ENCODE results near the gene ZNF579. TPM values are rescaled to one million over a fixed set of nuclear protein-coding genes. Genes with fewer than 3 reads are reported as not detected.

The ZNF579 gene, protein sequence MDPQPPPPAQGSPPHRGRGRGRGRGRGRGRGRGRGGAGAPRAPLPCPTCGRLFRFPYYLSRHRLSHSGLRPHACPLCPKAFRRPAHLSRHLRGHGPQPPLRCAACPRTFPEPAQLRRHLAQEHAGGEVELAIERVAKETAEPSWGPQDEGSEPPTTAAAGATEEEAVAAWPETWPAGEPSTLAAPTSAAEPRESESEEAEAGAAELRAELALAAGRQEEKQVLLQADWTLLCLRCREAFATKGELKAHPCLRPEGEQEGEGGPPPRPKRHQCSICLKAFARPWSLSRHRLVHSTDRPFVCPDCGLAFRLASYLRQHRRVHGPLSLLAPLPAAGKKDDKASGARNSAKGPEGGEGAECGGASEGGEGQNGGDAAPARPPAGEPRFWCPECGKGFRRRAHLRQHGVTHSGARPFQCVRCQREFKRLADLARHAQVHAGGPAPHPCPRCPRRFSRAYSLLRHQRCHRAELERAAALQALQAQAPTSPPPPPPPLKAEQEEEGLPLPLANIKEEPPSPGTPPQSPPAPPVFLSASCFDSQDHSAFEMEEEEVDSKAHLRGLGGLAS
- polyA plus RNA-seq (2014; cell fraction: cytosol; rRNA removed) = 3.2 and 5.4 TPM in 2 replicates
- polyA plus RNA-seq (2014; cell fraction: nucleus; rRNA removed) = 3.1 and 4.9 TPM in 2 replicates

DNA sequence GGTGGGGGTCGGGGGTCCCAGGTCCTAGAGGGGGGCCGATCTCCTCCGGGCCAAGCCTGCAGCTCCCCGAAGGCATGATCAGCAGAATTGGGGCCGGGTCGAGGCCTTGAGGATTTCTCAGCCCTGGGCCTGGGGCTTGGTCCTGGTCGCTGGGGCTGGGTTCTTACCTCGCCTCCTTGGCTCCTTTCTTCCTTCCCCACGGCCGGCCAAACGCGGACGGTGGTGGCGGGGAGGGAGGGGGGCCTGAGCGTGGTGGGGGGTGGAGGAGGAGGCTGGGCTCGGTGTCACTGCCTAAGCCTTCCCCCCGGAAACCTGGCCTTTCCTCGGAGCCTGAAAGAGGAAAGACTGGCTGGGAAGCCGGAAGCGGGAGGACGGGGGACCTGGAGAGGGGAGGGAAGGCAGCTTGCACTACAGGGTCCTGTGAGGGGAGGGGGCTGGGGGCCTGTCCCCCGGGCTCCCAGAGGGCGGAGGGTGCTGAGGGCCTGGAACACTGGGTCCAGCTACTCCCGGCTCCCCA lies at the start of gene ZNF579:
Gene ZNF579, minus strand, starts transcription at position 221 of the 517 bp plus-strand sequence. CDS start 1,209 bp downstream, outside the sequence.
- peak; percentile 83 for DNase-seq (ENCODE audit: low spot score)

DNA sequence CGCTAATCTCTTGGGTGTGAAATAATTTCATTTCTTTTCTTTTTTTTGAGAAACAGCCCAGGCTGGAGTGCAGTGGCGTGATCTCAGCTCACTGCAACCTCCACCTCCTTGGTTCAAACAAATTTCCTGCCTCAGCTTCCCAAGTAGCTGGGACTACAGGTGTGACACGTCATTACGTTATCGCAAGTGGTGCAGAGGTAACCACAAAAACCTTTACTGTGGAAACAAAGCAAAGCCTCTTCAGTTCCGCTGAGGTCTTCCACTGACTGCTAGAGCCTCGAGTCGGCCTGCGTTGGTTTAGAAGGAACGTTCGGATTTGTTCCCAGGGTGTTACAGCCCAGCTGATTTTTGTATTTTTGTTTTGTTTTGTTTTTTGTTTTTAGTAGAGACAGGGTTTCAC lies 45.7 kb upstream of the ZNF579 start:
- DNase-seq (ENCODE audit: low spot score) = no peak

DNA sequence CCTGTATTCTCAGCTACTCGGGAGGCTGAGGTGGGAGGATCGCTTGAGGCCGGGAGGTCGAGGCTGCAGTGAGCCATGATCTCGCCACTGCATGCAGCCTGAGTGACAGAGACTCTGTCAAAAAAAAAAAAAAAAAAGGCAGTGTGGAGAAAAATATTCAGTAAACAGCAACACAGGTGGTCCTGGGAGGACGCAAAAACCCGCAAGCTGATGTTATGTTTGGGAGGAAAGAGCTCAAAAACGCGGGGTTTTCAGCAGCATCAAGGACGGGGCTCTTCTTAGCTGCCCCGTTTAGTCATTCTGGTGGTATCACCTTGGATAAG lies 44.3 kb upstream of the ZNF579 start:
- no peak for DNase-seq (ENCODE audit: low spot score)

DNA sequence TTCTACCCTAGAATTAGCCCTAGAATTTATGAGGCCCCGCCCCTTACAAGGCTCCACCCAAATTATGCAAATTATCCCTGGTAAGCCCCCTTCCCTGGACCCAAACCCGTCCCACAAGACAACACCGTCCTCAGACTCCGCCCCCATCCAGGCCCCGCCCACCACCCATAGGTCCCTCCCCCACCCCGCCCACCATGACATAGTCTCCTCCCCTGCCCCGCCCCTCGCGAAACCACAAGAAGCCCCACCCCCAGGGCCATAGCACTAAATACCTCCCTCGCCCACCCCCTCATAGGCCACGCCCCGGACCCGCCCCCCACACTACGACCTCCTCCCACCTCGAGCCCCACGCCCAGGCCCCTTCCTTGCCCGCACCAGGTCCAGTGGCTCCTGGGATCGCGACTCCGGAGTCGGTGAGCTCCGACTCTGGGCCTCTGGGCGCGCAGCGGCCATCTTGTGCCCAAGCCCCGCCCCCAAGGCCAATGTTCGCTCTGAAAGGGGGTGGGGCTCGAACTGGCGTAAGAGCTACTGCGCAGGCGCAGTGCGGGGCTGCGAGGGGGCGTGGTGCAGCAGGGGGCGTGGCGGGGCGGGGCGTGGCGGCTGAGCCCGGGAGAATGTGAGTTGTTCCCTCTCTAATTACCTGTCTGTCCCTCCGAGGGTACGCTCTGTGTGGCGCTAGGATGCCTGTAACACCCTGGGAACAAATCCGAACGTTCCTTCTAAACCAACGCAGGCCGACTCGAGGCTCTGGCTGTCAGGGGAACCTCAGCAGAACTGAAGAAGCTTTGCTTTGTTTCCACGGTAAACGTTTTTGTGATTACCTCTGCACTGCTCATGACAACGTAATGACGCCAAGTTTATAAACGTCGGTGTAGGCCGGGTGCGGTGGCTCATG lies 43.7 kb upstream of the ZNF579 start, which contains the start of gene ZNF784:
Gene ZNF784, minus strand, starts transcription at position 458 of the 895 bp plus-strand sequence. Its CDS starts 5 bp downstream, at position 453.
- peak; percentile 83 for DNase-seq (ENCODE audit: low spot score)

DNA sequence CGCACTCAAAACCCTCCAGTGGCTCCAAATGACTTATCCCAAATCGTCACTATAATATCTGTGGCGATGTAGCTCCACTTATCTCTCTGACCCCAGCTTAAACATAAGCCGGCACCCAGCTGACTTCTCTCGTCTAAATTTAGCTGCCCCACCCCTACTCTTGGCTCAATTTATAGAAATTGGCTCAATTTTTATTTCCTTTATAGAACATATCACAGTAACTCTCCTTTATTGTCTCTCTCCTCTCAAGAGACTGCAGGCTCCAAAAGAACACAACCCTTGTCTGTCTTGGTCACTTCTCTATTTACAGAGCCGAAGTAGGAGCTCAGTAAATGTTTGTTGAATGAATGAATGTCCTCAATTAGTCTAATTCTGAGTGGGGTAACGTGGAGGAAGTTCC lies 42.9 kb upstream of the ZNF579 start:
- DNase-seq (ENCODE audit: low spot score) = no peak

DNA sequence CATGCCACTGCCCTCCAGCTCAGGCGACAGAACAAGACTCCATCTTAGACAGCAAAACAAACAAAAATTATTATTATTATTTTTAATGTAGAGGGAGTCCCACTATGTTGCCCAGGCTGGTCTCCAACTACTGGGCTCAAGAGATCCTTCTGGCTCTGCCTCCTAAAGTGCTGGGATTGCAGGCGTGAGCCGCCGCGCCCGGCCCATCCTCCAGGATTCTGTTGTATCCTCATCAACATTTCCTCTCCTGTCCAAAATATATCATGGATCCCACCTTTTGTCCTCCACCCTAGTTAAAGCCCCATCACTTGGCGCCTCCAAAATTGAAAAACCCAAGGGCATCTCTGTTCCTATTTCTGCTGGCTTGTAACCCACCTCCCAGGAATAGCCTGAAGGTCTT lies 42.5 kb upstream of the ZNF579 start:
- no peak for DNase-seq (ENCODE audit: low spot score)

DNA sequence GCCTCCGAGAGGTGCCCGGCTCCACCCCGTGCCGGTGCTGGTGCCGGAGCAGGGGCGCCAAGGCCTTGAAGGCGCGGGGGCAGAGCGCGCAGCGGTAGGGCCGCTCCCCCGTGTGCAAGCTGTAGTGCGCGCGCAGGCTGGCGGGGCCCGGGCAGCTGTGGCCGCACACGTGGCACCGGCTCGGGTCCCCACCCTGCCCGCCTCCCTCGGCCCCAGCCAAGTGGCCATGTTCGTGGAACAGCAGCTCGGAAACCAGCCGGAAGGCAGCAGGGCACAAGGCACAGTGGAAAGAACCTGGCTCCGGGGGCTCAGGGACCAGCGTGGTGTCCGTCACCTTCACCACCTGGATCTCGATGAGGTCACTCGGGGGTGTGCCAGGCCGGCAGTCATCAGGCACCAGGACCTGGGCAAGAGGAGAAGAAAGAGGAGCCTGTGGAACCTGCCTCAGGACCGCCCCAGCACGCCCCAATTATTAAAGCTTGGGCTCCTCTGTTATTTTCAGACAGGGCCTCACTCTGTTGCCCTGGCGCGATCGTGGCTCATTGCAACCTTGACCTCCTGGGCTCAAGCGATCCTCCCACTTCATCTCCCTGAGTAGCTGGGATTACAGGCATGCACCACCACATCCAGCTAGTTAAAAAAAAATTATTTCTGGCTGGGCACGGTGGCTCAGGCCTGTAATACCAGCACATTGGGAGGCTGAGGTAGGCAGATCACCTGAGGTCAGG lies 41.8 kb upstream of the ZNF579 start:
- no peak for DNase-seq (ENCODE audit: low spot score)

DNA sequence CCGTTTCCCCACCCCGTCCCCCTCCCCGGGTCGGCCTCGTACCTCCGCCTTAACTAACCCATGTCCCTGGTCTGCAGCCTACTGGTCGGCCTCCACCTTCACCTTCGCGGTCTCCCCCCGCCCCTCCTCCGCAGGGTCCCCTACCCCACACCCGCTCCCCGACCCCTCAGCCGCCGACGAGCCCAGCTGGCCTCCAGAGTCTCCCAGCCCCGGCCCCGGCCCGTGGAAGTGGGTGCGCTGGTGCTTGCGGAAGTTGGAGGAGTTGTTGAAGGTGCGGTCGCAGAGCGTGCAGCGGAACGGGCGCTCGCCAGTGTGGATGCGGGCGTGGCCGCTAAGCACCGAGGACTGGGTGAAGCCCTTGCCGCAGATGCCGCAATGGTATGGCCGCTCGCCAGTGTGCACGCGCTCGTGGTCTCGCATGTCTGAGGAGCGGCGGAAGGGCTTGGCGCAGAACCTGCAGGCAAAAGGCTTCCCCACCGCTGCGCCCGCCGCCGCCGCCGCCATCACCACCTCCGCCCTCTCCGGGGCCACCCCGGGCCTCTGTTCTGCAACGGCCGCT lies 41.1 kb upstream of the ZNF579 start:
- DNase-seq (ENCODE audit: low spot score) = no peak

DNA sequence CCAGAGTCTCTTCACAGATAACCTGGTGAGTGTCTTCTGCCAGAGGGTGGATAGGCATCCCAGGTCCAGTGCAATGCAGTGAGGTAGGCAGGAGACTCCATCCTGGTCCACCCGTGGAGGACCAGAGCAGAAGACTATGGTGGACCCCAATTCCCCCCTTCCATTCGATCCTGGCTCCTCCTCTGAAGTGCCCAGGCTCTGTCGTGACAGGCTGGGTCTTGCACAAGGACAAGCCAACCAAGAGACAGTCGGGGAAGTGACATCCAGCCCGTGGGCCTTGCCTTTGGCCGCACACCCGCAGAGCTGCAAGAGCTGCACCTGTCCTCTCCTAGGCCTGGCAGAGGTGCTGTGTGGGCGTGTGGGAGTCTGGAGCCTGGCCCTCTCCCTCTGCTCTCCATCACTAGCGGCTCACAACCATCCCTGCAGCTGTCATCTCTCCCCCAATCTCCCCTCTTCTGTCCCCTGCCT lies 40.6 kb upstream of the ZNF579 start:
- DNase-seq (ENCODE audit: low spot score) = no peak

DNA sequence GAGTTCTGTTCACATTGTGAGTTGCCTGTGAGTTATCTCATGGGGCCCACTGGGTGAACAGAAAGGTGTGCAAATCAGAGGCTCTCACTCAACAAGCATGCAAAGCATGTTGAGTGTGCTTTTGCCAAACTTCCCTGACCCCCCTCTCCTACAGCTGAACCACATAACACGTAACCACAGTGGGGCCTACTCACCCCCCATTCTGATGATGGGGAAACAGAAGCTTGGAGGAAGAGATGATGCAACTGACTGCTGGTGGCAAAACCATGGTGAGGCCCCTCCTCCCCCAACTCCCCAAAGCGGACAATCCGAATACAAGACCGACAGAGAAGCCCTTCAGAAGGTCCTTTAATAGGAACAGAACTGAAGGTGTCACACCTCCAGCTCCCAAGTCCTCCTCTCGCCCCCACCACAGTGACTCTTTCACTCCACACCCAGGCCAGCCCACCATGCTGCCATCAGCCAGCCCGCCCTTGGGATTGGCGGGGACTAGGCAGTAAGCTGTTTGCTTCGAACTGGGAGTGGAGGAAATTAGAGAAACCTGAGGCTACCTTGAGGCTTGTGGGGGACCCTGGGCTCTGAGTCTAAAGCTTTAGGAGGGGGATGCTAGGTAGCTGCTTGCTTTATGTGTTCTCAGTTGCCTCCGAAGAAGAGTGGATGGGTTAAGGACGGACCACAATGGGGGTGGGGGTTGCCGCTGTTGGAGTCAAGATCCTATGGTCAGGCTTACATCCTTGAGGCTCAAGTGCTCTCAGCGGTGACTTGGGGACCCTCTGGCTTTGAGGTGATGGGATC lies 40.0 kb upstream of the ZNF579 start:
- DNase-seq (ENCODE audit: low spot score) = no peak

DNA sequence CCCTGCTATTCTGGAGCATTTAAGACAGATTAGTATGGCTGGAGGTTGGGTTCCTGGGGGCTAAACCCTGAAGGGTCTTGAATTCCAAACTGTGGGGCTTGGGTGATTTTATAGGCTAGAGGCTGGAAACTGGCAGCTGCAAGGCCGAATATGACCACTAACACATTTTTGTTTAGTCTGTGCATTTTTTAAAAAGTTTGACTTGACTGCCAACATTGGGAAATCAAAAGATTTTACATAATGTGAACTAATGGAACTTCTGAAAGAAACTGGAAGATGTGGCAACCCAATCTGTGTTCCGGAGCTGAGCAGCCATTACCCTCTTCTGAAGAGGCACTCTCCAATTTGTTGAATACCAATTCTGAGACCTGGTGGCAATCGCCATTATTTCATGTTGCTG lies 38.6 kb upstream of the ZNF579 start:
- DNase-seq (ENCODE audit: low spot score) = no peak

DNA sequence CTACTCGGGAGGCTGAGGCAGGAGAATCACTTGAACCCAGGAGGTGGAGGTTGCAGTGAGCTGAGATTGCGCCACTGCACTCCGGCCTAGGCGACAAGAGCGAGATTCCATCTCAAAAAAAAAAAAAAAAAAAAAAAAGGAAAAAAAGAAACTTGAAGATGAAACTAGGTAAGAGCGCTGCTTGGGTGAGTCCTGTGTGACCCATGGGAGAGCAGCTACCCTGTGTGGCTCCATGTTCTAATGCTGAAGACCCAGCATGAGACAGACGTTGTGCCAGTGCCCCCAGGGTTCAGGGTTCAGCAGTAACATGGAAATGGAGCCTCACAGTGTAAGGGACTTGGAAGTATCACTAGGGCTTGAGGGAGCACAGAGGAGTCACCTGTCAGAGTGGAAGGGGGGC lies 37.8 kb upstream of the ZNF579 start:
- no peak for DNase-seq (ENCODE audit: low spot score)

DNA sequence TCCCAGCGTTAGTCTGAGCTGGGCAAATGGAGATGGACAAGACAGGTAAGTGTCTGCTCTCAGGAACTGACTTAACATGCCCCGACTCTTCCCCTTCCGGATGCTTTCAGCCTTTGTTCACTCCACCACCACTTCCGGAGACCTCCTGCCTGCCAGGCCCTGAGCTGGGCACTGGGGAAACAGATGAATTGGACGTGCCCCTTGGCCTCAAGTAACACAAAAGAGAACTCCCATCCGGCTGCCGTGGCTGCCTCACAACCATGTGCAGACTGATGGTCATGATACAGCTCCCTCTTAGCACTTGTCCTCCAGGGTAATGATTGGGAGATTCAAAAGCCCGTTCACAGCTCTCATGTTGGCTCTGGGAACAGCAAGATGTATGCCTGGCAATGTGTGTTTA lies 36.8 kb upstream of the ZNF579 start:
- DNase-seq (ENCODE audit: low spot score) = no peak

DNA sequence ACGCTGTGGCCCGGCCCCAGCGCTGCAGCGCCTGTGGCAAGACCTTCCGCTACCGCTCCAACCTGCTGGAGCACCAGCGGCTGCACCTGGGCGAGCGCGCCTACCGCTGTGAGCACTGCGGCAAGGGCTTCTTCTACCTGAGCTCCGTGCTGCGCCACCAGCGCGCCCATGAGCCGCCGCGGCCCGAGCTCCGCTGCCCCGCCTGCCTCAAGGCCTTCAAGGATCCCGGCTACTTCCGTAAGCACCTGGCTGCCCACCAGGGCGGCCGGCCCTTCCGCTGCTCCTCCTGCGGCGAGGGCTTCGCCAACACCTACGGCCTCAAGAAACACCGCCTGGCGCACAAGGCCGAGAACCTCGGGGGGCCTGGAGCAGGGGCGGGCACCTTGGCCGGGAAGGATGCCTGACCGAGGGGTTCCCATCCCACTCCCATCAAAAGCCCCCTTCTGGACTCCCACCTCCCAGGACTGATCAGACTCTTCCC lies 35.8 kb upstream of the ZNF579 start:
- DNase-seq (ENCODE audit: low spot score) = no peak

DNA sequence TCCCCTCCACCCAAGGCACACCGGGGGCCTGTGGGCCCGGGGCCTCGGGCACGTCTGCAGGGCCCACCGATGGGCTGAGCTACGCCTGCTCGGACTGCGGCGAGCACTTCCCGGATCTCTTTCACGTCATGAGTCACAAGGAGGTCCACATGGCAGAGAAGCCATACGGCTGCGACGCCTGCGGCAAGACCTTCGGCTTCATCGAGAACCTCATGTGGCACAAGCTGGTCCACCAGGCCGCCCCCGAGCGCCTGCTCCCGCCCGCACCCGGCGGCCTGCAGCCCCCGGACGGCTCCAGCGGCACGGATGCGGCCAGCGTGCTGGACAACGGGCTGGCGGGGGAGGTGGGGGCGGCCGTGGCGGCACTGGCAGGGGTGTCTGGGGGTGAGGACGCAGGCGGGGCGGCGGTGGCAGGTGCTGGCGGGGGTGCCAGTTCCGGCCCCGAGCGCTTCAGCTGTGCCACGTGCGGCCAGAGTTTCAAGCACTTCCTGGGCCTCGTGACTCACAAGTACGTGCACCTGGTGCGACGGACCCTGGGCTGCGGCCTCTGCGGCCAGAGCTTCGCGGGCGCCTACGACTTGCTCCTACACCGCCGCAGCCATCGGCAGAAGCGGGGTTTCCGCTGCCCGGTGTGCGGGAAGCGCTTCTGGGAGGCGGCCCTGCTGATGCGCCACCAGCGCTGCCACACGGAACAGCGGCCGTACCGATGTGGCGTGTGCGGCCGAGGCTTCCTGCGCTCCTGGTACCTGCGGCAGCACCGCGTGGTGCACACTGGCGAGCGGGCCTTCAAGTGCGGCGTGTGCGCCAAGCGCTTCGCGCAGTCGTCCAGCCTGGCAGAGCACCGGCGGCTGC lies 35.1 kb upstream of the ZNF579 start:
- DNase-seq (ENCODE audit: low spot score) = no peak

DNA sequence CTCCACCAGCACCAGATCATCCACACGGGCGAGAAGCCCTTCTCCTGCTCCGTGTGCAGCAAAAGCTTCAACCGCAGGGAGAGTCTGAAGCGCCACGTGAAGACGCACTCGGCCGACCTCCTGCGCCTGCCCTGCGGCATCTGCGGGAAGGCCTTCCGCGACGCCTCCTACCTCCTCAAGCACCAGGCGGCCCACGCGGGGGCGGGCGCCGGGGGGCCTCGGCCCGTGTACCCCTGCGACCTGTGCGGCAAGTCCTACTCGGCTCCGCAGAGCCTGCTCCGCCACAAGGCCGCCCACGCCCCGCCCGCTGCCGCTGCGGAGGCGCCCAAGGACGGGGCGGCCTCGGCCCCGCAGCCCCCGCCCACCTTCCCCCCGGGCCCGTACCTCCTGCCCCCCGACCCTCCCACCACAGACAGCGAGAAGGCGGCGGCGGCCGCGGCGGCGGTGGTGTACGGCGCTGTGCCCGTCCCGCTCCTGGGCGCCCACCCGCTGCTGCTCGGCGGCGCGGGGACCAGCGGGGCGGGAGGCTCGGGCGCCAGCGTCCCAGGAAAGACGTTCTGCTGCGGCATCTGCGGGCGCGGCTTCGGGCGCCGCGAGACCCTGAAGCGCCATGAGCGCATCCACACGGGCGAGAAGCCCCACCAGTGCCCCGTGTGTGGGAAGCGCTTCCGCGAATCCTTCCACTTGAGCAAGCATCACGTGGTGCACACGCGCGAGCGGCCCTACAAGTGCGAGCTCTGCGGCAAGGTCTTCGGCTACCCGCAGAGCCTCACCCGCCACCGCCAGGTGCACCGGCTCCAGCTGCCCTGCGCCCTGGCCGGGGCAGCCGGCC lies 34.3 kb upstream of the ZNF579 start:
- DNase-seq (ENCODE audit: low spot score) = no peak

DNA sequence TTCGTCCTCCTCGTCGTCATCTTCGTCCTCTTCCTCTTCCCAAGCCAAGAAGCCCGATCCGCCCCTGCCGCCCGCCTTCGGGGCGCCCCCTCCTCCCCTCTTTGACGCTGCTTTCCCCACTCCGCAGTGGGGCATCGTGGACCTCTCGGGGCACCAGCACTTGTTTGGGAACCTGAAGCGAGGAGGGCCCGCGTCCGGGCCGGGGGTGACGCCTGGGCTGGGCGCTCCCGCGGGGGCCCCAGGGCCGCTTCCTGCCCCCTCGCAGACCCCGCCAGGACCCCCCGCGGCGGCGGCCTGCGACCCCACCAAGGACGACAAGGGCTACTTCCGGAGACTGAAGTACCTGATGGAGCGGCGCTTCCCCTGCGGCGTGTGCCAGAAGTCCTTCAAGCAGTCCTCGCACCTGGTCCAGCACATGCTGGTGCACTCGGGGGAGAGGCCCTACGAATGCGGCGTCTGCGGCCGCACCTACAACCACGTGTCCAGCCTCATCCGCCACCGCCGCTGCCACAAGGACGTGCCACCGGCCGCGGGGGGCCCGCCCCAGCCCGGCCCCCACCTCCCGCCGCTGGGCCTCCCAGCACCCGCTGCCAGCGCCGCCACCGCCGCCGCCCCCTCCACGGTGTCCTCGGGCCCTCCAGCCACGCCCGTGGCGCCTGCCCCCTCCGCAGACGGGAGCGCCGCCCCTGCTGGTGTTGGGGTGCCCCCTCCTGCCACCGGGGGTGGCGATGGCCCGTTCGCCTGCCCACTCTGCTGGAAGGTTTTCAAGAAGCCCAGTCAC lies 33.5 kb upstream of the ZNF579 start:
- no peak for DNase-seq (ENCODE audit: low spot score)
